Esophagus squamous epithelium (tissue), 5 donors: ENCODE measurements around the gene FIBP. TPM values are rescaled to one million over a fixed set of nuclear protein-coding genes. Genes with fewer than 3 reads are reported as not detected.

Experiments used
- DNase-seq: peaks from one replicate; lab custom pipeline; 2025; lab: John Stamatoyannopoulos, UW
- H3K27ac ChIP-seq, 4 donors: fragments of 200-600 bp; sonication (generic); one replicate each; pipeline ENCODE4 v1.5.1; 2016 to 2019; ENCODE audit warnings: mild to moderate bottlenecking in 1 of 4
- H3K27me3 ChIP-seq, 4 donors: fragments of 200-600 bp; sonication (generic); 1 replicate in 3 of 4; 2 replicates in 1 of 4; pipeline versions ENCODE4 v1.5.1 to v1.6.0; 2017 to 2021; ENCODE audit warnings: antibody characterized with exemption in 1 of 4
- H3K36me3 ChIP-seq, 3 donors: fragments of 200-600 bp; sonication (generic); one replicate each; pipeline ENCODE4 v1.5.1; 2016 to 2019
- H3K4me1 ChIP-seq, 3 donors: fragments of 200-600 bp; sonication (generic); one replicate each; pipeline ENCODE4 v1.5.1; 2017 to 2019
- H3K4me3 ChIP-seq, 4 donors: fragments of 200-600 bp; sonication (generic); 1 replicate in 3 of 4; 2 replicates in 1 of 4; pipeline ENCODE4 v1.5.1; 2016 to 2019; ENCODE audit warnings: mild to moderate bottlenecking in 2 of 4, moderate library complexity in 1 of 4
- H3K9me3 ChIP-seq, 3 donors: fragments of 200-600 bp; sonication (generic); one replicate each; pipeline ENCODE4 v1.5.1; 2016 to 2019
- CTCF ChIP-seq, 6 experiments: fragments of 450-650 bp in 4 of 6; fragments of 200-600 bp in 2 of 6; sonication (generic) in 2 of 6; IDR thresholded peaks; one replicate each; pipeline ENCODE4 v1.5.1; 2016 to 2019; ENCODE audit warnings: antibody characterized with exemption in 6 of 6, mild to moderate bottlenecking in 4 of 6, moderate library complexity in 4 of 6
- POLR2A ChIP-seq, 4 donors: fragments of 450-650 bp; IDR thresholded peaks; one replicate each; pipeline ENCODE4 v1.6.1; 2017; ENCODE audit warnings: antibody characterized with exemption in 4 of 4, mild to moderate bottlenecking in 4 of 4, moderate library complexity in 3 of 4
- WGBS, 2 donors: methylation state at CpG; one replicate each; pipeline ENCODE4 v1.1.5; 2018; 5-methylcytosine and 5-hydroxymethylcytosine counted together
- intact Hi-C: fragments of 100-400 bp; cut with DNase I; formaldehyde crosslinking; loops from one replicate; pipeline ENCODE4 v1.15.0; 2022
- total RNA-seq, 4 donors: library from RNA; depleted of rRNA; stranded (reverse); fragments of >200 nt; gene quantifications; one replicate each; pipeline ENCODE4 v1.1.0, GENCODE V29; 2016
- donor health status: DM: yes; HTN: yes; CAD: no.

FIBP gene
- total RNA-seq, 4 donors from 2014 or later, result 35.7 to 60.1 (median 38.4) TPM

GRCh38 chr11:65843811-65844210 is 44.5 kb downstream of the FIBP start:
- TF ChIP-seq POLR2A (IDR thresholded peaks at IDR 0.05) (no peak), CTCF (IDR thresholded peaks at IDR 0.05) (no peak)
- WGBS, 2 donors, result 85 to 89% methylated on average over 3 of the region's 3 CpGs
- Histone ChIP-seq H3K9me3 (no peaks in the 10 kb centered on the region), H3K36me3 (no peaks in the 10 kb centered on the region), H3K27me3 (no peaks in the 10 kb centered on the region), H3K4me3 (no peak overlapping the region), H3K4me1 (no peaks in the 10 kb centered on the region), H3K27ac (no peak overlapping the region)
- DNase-seq, result no peak
- intact Hi-C loops, result no loop called here

- intact Hi-C loops, result no loop called here
- Histone ChIP-seq H3K27ac (no peak overlapping the region), H3K9me3 (no peaks in the 10 kb centered on the region), H3K4me1 (no peaks in the 10 kb centered on the region), H3K27me3 (no peaks in the 10 kb centered on the region), H3K4me3 (no peak overlapping the region), H3K36me3 (no peaks in the 10 kb centered on the region)
- TF ChIP-seq POLR2A (IDR thresholded peaks at IDR 0.05) (no peak), CTCF (IDR thresholded peaks at IDR 0.05) (no peak)
- 71 to 80% methylated on average over 4 of the region's 4 CpGs for WGBS, 2 donors
- no peak for DNase-seq
Measured at GRCh38 chr11:65842144-65842543, 46.1 kb downstream of the FIBP start.

- no peak for DNase-seq
- H3K27me3 ChIP-seq, result peaks cover 0 to 16% (median 0%) of the 10 kb centered on the region in 4 donors
- TF ChIP-seq POLR2A (IDR thresholded peaks at IDR 0.05) (no peak), CTCF (IDR thresholded peaks at IDR 0.05) (no peak)
- H3K27ac ChIP-seq, result no peak overlapping the region
- intact Hi-C loops, result no loop called here
- no peaks in the 10 kb centered on the region for H3K36me3 ChIP-seq
- peak overlapping the region; percentile 37 to 75 (median 54) for H3K4me3 ChIP-seq
- WGBS, 2 donors, result 21 to 32% methylated on average over 4 to 5 of the region's 6 CpGs
- H3K4me1 ChIP-seq, result peaks cover 0 to 19% (median 12%) of the 10 kb centered on the region in 3 donors
- H3K9me3 ChIP-seq, result no peaks in the 10 kb centered on the region
Measured at GRCh38 chr11:65834202-65834601, 54.1 kb downstream of the FIBP start.

Other genes starting within 250 kb of the FIBP start
- 10 to 100 TPM; 29.4 to 49.4 (median 47.5) TPM for gene RELA, start 225.6 kb downstream of the FIBP start, total RNA-seq
- 10 to 100 TPM; 38.2 to 64.7 (median 51.1) TPM for gene KAT5, start 176.2 kb downstream of the FIBP start, total RNA-seq
- 10 to 100 TPM; 39.9 to 59.5 (median 50.8) TPM for gene RNASEH2C, start 167.7 kb downstream of the FIBP start, total RNA-seq
- gene AP5B1, start 107.5 kb downstream of the FIBP start, total RNA-seq, result 10 to 100 TPM; 16.4 to 38.5 (median 23.3) TPM
- 10 to 100 TPM; 26.5 to 90.9 (median 55.3) TPM for gene OVOL1, start 101.4 kb downstream of the FIBP start, total RNA-seq
- gene SNX32, start 54.5 kb downstream of the FIBP start, total RNA-seq, result under 1 TPM in 1 of 4 donors, not detected in 3; 0.38 TPM
- gene CFL1, start 30.3 kb downstream of the FIBP start, total RNA-seq, result 100 to 1,000 TPM; 453 to 833 (median 750) TPM
- 10 to 100 TPM; 17.6 to 36.2 (median 31.1) TPM for gene MUS81, start 28.0 kb downstream of the FIBP start, total RNA-seq
- 10 to 100 TPM in 2 of 4 donors, 1 to 10 TPM in 2; 3.6 to 29.0 (median 10.2) TPM for gene EFEMP2, start 15.7 kb downstream of the FIBP start, total RNA-seq
- 1 to 10 TPM in 3 of 4 donors, under 1 TPM in 1; 0.21 to 3.6 (median 1.8) TPM for gene CTSW, start 8.6 kb downstream of the FIBP start, total RNA-seq
- 10 to 100 TPM; 16.0 to 34.3 (median 28.0) TPM for gene CCDC85B, start 2.2 kb upstream of the FIBP start, total RNA-seq
- 10 to 100 TPM; 11.9 to 72.7 (median 35.6) TPM for gene FOSL1, start 11.9 kb upstream of the FIBP start, total RNA-seq
- gene C11orf68, start 30.6 kb upstream of the FIBP start, total RNA-seq, result 10 to 100 TPM in 2 of 4 donors, 1 to 10 TPM in 2; 5.8 to 15.6 (median 10.6) TPM
- 100 to 1,000 TPM in 1 of 4 donors, 10 to 100 TPM in 3; 69.6 to 138 (median 76.8) TPM for gene DRAP1, start 31.0 kb upstream of the FIBP start, total RNA-seq
- not detected for gene TSGA10IP, start 57.0 kb upstream of the FIBP start, total RNA-seq
- gene SART1, start 73.3 kb upstream of the FIBP start, total RNA-seq, result 10 to 100 TPM; 27.6 to 35.0 (median 33.1) TPM
- gene EIF1AD, start 113.7 kb upstream of the FIBP start, total RNA-seq, result 10 to 100 TPM; 24.7 to 43.2 (median 30.0) TPM
- gene BANF1, start 114.0 kb upstream of the FIBP start, total RNA-seq, result 10 to 100 TPM; 29.1 to 52.3 (median 41.9) TPM
- gene CST6, start 123.5 kb upstream of the FIBP start, total RNA-seq, result 10 to 100 TPM; 14.6 to 58.5 (median 15.1) TPM
- not detected for gene CATSPER1, start 138.0 kb upstream of the FIBP start, total RNA-seq
- gene GAL3ST3, start 160.7 kb upstream of the FIBP start, total RNA-seq, result not detected
- gene SF3B2, start 163.9 kb upstream of the FIBP start, total RNA-seq, result 100 to 1,000 TPM in 1 of 4 donors, 10 to 100 TPM in 3; 87.8 to 112 (median 93.5) TPM
- gene PACS1, start 181.8 kb upstream of the FIBP start, total RNA-seq, result 10 to 100 TPM; 17.9 to 37.6 (median 25.4) TPM